GM18508 (cell line): ENCODE data around the gene COPS8.

Experiments used
- ATAC-seq: cut with Tn5 transposase; IDR thresholded peaks from one replicate; pipeline ENCODE4 v1.9.1; 2021; ENCODE audit warnings: moderate number of reproducible peaks; ENCODE audit not compliant: insufficient read depth, unreplicated experiment

COPS8 gene

DNA sequence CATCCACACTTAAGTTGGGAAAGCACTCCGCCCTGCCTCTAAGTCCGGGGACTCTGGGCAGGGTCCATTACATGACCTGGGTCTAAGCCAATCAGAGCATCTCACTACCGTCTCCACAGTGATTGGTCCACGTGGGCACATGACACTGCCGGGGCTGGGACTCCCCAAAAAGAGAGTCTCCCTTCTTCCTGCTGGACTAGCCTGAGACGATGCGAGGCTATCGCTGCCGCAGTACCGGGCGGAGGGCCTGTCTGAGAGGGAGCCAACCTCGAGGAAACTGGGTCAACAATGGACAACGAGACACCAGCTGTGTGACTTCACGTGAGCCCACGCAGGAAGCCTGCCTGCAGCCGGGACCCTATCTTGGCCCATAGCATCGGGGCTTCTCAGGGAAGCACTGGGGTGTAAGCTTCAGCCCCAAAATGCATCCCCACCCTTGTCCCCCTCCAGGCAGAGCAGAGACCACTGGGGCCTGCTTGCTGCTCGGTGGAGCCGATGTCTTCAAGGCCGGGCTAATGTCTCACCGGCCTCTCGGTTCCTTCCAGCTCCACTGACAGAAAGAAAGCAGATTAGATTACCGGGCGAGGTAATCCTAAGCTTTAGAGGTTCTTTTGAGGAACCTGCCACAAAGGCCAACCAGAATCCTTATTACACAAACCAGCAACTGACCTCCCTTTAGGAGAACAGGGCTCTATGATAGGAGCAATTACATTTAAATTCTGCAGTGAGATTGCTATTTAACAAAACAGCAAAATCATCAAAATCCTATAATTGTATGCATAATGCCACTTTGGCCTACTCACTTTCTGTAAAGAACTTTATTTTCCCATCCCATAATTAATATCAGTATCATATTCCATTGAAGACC is 21.3 kb upstream of the COPS8 start:
- ATAC-seq: no peak

DNA sequence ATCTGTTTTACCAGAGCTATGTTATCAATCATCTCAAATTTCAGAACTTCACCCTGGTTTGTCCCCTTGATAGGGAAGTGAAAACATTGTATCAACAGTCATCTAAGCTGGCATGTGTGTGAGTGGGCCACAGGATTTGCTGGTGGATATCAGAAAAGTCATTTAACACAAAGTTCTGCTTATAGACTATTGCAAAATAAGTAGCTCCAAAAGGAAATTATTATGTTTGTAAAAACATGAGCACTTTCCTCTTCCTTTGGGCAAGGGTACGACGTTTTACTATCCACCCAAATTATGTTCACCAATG is 20.7 kb upstream of the COPS8 start:
- no peak for ATAC-seq

DNA sequence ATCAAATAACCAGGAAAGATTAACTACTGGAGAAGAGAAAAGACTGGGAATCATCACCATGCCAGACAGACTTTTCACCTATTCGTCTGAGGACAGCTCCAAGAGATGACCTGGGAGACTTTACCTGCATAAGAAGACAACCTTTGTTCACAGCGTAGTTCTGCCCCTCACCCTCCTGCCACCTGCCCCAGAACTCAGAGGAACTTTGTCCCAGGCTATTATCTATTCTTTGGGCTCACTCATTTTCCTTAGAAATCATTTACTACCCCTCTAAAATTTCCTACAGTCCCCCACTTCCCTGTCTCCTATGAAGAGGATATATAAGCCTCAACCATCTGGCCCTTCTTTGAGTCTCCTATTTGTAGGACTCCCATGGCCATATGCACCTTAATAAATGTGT is 19.3 kb upstream of the COPS8 start:
- no peak for ATAC-seq

DNA sequence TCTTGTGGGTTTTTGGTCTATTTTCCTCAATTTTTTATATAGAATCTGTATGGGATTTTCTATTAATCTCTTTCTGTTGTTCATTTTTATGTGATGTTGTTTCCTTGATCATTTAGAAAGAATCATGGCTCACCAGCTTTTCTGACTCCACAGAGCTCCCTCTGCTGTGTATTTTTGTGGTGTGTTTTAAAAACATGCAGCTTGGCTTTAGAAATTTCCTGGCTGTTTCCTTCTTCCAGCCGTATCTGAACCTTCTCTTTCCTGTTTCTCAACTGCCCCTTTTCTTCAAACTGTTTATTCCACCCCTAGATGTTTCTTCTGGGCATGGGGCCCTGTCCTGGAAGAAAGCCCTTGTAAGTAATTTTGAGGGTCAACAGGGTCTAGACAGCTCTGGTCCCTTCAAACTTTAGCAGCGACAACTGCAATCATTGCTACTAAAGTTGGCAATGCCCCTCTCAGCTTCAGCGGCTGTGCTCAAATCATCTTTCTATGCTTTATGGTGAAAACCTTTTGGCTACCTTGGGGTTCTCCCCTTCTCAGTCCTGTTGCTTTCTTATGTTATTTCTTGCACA is 17.6 kb upstream of the COPS8 start:
- no peak for ATAC-seq

DNA sequence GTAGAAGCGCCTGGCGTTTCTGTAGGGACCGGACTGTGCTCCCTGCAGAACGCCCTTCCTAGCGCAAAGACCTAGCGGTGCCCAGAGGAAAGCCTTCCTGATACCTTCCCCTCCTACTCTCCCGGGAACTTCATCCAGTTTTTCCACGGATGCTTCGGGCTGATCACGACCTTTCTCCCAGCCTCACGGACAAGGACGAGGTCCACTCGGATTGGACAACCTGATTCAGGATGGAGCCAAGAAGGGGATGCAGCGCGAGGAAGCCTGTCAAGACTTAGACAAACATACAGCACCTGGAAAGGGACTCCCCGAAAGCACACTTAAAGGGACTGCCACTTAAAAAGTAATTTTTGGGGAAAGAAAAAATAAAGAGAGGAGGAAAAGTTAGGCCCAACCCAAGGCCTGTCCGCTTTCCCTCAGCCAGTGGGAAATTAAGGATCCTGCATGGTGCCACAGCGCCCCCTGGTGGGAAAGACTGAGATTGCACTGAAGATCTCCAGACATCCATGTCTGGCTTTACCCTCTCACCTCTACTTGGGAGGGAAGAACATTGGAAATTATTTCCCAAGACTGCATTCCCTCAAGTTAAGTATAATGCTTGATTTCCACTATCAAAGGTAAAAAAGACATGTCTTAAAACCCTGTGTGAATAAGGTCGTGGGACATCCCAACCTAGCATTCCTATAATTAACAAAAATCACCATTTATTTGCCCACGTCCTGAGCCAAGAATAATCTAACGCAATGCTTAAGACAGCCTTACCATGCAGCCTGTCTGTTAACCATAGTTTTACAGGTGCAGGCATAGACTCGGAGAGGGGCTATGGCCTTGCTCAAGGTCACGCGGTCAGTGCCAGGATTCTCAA is 13.4 kb upstream of the COPS8 start:
- no peak for ATAC-seq

DNA sequence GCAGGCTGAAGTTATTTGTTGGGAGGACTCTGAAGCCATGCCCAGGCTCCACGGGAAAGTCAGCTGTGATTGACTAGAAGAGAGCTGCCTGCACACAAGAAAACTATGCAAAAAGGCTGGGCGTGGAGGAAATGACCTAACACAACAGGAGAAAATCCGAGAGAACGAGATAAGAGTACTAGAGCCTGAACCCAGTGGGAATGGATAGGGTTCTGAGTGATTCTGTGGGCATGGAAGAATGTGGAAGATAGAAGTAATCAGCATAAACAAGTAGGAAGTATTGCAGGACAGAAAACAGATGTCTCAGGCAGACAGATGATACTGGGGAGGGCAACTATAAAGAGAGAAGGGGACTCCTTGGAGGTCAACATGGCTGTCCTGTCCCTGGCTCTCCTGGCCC is 12.1 kb upstream of the COPS8 start:
- ATAC-seq: no peak

DNA sequence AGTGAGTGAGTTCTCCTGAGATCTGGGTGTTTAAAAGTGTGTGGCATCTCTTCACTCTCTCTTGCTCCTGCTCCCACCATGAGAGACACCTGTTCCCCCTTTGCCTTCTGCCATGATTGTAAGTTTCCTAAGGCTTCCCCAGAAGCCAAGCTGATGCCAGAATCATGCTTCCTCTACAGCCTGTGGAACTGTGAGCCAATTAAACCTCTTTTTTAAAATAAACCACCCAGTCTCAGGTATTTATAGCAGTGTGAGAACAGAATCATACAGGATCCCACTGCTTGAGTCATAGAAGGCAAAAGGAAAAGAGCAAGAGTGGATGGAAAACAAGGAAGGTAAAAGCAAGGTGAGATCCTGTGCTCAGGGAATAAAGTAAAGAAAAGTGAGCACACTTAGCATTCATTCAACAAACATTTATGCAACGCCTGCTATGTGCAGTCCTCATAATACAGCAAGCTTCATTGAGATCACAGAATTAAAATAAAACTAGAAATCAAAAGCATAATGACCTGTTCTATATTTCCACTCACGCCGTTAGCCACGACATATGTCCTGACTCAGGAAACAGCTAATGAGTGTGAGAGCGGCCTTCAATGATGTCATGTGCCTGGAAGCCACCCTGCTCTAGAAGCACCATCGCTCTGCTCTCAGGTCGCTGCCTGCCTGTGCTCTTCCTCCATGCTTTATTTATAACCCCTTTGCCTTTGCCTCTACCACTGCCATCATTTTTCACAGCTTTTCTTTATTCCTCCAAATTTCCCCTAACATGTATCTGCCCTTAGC is 11.3 kb upstream of the COPS8 start:
- no peak for ATAC-seq

DNA sequence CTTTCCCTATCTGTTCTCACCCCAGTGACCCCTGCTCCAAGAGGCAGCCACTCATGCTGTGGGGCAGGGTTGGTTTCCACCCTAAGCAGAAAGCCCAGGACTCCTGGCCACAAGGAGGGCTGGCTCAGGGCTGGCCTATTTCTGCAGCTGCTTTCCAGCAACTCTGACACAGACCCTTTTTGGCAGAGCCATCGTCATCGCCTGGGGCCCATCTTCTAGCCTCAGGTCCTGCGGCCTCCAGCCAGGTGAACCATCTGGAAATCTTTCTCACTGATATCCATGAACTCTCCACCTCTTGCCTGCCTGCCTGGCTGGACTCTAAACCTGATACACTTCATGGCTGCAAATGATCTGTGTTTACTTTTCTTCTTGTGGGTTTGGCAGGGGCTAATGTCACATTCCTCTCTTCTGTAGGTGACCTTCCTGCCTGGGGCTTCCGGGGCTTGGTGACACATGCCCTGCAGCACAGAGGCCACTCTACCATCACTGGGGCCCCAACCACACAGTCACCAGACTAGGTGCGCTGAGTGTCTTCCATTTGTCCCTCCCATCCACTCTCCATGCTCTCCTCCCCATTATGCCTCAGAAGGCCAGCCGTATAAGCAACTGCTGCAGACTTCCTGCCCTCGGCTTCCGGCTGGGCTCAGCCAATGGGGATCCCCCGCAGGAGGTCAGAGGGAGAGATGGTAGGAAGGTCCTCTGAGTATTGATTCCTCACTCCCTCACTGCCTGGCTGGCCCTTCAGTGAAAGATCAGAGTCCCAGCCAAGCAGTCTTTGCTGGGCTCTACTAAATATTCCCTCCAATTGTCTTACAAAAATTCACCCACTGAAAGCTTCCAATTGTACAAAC is 9.7 kb upstream of the COPS8 start:
- ATAC-seq: no peak

DNA sequence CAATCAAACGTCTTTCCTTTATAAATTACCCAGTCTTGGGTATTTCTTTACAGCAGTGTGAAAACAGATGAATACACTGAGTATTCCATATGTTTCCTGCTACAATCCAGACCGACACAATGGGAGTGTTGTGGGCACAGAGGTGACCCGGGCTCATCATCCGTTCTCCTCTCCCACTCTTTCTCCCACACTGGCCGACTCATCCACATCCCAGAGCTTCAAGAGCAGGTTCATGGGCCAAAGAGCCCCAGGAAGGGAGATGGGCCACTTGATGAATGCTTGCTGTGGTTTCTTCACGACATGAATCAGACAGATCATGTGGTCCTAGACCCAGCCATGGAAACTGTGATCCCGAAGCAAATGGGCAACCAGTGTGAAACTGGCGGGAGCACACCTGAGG is 4.1 kb upstream of the COPS8 start:
- no peak for ATAC-seq

DNA sequence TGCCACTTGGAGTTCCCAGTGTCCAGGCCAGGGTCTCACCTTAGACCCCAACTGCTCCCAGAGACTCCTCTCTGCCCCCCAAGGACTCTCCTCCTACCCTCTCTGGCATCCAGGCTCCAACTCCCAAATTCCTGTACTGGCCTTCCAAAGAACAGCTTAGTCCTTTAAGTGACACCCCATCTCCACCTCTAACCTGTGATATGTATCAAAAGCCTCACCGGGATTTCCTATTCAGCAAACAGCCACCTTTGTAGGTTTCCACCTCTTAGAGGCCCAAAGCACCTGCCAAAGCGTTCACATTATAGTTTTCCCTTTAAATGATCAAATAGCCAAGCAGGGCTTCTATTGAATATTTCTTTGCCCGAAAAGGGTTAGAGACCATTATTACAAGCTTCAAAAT is 2.7 kb upstream of the COPS8 start:
- no peak for ATAC-seq

DNA sequence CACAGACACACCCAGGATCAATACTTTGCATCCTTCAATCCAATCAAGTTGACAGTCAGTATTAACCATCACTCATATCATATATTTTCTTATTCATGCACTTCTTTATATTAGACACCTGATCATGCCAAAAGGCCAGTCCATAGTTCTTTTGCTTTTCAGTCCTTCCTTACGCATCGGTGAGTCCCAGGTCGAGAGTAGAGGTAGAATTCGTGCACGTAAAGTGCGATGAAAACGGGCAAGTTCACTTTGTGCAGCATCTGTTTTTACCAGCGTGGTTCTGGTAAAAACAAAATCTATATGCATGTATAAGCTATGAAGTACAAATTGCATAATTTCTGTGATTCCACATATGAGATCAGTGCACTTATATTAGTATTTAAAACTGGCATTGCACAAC is 1.2 kb upstream of the COPS8 start:
- no peak for ATAC-seq

DNA sequence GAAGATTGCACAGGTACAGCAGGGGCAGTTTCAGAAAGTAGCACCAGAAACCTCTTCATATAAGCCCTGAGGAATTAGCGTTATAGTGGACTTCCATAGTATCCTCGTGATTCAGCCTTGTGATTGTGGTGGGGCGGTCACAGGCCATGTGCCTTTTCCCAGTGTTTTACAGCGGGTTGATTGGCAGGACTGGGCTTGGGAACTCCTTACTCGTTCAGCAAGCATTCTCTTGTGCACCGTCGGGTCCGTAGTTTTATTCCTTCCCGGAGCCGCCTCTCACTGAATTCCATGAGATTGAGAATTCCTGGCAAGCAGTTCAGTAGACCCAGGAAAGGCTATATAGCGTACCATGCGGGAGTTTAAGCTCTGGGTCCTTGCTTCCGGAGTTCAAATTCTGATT is 5.2 kb downstream of the COPS8 start:
- no peak for ATAC-seq

DNA sequence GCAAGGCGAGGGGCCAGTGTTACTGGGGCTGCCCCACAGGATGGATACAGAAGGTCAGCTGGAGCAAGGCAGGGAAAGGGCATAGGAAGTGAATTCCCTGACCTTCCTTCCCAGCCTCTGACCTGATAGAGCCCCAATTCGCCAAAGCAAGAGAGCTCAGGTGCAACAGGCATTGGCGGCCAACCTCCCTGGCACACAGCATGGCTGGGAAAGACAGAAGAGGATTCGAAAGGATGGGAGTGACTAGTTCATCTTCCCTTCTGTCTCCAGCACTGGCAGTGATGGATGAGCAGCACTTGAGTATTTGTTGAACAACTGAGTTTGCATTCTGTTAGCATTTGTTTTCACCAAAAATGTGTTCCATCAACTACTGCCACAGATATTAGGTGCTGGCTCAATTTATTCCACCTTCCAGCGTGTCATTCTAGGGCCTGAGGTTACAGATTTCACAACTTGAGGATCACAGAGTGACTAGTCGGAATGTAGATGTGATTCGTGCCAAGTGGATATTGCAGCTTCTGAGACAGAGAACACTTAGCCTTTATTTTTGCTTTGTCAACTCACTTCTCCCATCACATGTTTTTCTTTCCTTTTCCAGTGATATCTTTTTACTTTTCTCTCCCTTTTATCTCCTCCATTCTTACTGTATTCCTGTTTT is 6.2 kb downstream of the COPS8 start:
- no peak for ATAC-seq

DNA sequence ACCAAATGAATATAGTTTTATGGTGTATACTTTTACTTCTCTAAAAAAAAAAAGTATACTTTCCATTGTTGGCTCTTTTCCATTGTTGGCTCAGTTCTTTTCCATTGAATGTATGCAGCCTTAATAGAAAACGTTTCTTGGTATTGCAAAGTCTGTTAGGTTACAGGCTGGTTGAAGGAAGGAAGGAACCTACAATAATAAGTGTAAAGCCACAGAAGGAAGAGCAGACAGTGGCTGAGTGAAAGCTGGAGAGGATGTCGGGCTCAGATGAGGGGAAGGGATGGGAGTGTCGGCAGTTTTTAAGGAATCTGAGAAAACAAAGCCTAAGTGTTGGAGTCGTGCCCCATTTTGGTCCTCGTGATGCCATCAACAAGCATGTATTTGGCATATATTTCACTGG is 6.8 kb downstream of the COPS8 start:
- no peak for ATAC-seq

DNA sequence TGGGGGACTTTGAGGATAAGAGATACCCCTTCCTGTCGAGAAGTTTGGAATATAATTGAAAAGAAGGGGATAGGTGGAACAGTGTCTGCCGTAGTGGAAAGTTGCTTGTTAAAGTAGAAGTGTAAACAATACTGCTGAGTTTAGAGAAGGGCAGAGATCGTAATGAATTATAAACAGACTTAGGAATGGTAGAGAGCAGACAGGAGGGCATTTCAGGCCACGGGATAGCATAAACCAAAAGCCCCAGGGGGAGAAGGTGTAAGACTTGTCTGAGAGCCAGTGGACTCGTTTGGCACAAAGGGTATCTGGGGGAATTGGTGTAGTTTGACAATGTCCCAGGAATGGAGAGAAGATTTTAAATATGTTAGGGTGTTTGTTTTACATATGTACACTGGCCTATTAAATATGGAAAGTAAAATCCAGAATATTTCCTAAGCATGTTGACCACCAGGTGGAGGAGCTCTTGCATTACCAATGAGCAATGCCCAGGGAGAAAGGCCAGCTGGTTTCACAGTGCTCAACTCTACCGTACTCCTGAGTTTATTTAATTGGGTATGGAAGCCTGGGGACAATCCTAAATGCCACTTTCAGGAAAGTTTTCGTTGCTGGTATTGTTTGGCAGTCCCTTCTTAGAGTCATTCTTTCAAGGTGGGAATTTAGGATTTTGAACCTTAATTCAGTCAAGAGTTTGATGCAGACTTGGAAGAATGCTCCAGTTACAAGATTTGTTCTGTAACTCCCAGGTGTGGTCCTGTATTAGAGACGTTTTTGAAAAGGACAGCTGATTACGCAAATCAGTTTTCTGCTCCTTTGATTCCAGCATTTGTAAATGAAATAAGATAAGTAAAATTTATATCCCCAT is 7.5 kb downstream of the COPS8 start:
- ATAC-seq: no peak

DNA sequence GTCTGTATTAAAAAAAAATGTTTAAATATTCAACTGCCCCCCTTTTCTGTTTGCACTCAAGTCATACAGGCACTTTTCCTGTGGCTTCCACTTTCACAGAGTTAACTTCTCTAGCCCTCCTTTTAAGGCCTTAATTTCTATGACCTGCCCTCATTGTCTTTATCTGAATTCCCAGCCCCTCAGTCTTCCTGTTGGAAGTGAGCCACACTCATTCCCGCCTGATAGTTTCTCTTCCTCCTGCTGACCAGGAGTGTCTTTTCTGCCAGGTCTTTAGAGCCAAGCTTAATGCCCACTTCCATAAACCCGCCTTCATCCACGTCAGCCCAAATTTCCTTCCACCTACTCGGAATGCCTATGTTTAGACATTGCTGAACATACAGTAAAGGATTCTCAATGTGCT is 10.5 kb downstream of the COPS8 start:
- no peak for ATAC-seq

DNA sequence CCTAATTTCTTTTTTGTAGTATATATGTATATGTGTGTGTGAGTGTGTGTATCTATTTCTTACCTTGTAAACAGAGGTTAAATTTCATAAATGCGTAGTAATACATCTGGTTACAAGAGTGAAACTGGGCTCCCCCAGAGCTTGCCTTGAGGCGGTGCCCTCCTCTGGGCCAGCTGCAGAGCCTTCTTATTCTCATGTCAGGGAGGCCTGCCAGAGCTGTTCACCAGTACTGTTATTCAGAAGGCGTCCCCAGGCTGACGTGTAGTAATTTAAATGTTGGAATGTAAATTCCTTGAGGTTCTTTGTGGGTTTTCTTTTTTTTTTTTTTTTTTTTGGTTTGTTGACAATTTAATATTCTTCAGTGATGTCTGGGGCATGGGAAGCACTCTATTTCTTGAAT is 11.2 kb downstream of the COPS8 start:
- ATAC-seq: no peak

DNA sequence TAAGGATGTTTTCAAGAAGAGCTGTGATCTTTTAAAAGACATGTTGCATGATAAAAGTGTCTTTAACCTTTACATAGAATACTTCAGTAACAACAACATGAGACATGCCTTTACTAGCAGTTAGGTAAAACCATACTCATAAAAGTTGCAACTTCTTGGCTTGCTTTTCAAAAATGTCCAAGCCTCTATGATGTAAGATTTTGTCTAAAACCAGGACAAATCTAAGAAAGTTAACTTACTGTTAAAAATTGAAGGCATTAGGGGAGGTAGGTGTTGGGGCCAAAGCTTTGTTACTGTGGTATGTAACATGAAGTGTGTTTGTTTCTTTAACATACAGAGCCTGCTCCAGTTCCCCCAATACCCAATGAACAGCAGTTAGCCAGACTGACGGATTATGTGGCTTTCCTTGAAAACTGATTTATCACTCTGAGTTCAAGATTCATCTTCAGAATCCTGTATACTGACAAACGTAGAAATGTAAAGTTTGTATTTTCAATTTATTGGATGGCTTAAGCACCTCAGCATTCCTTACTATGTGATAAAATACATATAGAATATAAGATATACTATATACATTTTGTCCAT is 11.7 kb downstream of the COPS8 start:
- no peak for ATAC-seq
